ENCODE data around the gene MMS19.
"Not testable (repeated sequence)": the region's sequence is repeated elsewhere in the genome, so short reads cannot be mapped to it uniquely, and the experiment has no call there.

The MMS19 gene

DNA sequence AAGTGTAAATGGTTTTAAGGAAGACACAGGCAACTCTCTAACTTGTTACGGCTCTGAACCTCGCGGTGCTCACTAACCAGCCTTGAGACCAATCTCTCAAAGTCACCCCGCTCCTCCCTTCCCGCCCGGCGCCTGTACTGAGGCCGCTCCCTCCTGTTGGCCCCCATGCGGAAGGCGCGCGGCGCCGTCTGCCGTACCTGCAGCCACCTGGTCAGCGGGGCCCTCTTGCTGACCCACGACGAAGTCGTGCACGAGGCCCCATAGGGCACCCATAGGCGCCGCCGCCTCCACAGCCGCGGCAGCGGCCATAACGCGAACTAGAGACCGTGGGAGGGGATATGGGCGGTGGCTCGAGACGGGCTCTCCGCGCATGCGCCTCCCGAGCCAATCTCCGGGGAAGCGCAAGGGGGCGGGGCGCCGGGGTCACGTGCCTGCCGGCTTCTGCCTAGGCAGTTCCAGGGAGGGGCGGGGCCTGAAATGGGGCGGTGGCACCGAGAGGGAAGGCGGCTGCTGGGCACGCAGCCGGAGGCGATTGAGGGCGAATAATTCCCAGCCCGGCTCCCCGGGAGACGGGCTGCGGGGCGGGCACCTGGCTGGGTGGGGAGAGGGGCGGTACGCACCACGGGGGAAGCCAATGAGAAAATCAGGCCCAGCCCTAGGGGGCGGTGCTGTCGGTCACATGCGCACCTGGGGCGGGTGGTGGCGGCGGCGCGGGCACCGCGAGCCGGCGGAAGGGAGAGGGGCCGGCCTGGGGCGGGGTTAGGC, at the start of gene MMS19:
Gene MMS19, minus strand, starts transcription at position 347 of the 765 bp plus-strand sequence. Its CDS starts 38 bp downstream, at position 309.
- DNase-seq: peak; percentile 94

DNA sequence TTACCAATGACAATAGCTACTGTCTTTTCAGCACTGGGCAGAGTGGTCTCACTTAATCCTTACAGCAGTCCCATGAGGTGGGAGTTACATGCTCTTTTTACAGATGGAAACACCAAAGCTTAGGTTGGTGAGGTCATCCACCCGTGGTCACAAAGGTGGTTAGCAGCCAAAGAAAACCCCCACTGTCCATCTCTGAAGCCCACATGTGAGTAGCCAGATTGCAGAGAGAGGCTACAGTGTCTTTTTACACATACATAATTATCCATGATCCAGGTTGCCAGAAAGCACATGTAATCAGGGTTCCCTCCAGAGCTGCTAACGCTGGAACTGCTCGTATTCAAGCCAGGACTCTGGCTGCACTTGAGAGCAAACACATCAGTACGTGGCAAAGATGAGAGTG, 49.7 kb upstream of the MMS19 start:
- DNase-seq: no peak

DNA sequence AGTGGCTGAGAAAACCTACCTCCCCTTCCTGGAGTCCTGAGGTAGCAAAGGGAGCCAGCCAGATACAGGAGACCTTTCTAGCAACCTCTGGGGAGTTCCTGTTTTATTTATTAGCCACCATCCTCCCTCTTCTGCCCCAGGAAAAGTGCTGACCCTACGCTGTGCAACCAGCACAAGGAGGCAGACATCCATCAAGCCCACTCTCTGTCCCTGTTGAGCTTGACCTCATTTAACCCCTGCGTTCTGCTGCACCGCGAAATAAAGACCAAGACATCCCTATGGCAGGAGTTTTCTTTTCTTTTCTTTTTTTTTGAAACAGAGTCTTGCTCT, 49.0 kb upstream of the MMS19 start:
- no peak for DNase-seq

DNA sequence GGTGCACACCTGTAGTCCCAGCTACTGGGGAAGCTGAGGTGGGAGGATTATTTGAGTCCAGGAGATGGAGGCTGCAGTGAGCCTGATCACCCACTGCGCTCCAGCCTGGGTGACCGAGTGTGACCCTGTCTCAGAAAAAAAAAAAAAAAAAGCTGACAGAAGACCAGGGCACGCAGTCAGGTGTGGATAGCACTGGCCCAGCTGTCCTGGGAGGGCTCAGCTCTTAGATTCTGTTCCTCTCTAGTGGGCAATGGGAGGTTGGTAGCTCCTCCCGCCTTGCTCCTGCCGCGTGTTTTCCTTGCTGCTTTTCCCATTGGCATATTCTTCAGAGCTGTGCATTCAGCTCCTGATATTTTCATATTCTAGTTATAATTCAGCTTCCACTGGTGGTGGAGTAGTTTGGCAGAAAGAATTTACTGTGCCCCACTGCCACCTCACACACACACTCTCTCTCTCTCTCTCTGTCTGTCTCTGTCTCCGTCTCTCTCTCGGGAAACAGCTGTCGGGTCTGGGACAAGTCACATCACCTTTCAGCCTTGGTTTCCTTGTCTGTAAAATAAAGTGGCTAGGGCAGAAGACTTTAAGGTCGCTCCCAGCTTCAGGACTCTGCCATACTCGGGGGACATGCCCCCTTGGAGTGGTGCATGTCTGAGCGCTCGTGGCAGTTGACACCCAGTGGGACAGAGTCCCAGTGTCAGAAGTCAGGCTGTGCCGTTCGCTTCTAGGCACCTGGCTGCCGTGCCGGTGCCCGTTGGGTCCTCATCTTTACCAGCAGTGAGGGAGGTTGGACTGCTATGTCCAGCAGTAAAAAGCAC, 48.4 kb upstream of the MMS19 start:
- DNase-seq: no peak

DNA sequence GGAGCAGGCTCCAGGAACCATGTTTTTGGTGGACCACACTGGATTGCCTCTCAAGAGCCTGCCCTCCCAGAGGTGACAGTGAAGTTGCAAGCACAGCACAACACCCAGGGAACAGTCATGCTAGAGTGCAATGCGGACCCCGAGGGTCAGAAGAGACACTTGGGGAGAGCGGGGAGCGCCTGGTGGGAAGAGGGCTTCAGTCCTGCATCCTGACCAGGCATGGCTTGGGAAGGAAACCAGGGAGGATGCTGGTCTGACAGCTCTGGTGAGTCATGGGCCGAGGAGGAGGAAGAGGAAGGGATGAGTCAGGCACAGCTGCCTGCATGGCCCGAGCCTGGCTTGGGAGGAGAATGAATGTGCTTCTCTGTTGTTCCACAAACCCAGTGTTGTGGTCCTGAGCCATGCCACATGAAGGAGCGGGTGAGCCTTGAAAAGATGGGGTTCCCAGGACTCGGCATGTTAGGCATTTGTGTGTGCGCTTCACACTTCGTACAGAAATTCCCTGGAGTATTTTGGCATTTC, 44.9 kb upstream of the MMS19 start:
- no peak for DNase-seq

DNA sequence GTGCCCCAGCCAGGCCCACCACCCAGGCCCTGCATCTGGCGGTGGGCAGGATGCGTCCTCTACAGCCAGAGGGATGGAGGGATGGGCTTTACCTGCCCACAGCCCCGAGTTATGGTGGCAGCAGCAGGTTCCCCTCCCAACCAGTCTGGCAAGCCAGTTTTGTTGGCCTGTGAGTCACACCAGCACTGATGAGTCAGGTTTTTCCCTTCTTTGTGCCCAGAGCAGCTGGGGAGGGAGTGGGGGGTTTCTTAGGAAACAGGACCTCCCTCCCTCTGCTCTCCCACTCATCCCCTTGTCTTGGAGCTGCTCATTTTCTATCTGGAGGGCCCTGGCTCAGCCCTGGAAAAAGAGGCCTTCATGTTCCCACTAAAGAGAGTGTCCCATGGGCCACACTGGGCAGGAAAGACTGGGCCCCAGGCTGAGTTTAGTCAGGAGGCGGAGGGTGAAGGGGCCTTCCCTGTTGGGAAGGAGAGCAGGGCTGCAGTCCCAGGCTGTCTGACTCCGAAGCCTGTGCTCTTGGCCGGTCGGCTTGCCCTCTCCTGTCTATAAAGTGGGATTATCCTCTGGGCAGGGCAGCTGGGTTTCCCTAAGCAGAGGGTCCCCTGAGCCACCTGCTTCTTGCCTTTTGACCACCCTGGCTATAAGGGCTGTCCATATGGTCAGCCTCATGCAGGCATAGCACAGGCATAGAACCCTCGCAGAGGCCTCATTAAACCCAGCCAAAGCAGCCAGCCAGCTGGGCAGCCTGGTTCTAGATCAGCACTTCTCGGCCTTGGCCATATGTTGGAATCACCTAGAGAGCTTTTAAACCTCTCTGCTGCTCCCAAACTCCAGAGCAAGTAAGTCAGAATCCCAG, 44.2 kb upstream of the MMS19 start:
- DNase-seq: no peak

DNA sequence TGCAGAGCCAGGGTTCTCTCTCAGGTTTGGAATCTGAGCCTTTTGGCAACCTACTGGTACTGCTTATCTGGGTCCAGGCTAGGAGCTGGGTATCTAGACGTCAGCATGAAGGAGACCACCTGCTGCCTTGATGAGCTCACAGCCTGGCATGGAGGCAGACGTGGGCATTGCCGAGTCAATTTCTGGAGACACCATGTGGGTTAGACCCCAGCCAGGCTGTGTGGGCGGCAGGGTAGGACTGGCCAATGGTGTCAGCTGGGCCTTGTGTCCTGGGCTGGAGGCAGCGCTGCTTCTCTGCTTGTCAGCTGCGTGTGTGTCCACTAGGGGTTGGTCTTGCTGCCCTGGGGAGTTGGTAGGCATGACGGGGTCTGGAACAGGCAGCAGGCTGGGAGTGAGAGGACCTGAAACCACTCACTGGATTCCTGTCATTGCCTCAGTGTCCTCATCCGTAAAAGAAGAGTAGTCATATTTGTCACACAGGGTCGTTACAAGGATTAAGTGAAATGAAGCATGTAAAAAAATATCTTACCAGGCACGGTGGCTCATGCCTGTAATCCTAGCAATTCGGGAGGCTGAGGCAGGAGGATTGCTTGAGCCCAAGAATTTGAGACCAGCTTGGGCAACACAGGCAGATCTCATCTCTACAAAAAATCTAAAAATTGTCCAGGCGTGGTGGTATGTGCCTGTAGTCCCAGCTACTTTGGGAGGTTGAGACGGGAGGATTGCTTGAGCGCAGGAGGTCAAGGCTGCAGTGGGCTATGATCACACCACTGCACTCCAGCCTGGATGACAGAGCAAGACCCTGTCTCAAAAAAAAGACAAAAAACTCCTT, 42.7 kb upstream of the MMS19 start:
- DNase-seq: no peak

GRCh38 chr10:97539523-97540200, 41.4 kb upstream of the MMS19 start:
- no peak for DNase-seq

GRCh38 chr10:97538839-97539238, 40.6 kb upstream of the MMS19 start:
- no peak for DNase-seq

DNA sequence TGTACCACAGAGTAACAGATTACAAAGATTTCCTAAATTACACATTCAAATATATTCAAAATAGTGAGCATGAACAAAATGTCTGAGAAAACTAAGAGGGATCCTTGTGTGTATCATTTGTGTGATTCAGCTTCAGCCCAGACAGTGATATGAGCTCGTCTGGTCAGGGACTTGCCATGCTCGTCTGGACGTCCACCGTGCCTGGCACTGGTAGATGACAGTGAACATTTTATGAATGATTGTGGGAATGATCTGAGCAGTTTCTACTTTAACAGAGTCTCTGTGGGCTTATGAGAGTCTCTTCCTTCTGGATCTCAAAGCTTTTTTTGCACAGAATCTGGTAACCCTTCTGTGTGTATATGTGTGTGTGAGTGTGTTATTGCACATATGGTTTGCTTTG, 40.2 kb upstream of the MMS19 start:
- DNase-seq: no peak

DNA sequence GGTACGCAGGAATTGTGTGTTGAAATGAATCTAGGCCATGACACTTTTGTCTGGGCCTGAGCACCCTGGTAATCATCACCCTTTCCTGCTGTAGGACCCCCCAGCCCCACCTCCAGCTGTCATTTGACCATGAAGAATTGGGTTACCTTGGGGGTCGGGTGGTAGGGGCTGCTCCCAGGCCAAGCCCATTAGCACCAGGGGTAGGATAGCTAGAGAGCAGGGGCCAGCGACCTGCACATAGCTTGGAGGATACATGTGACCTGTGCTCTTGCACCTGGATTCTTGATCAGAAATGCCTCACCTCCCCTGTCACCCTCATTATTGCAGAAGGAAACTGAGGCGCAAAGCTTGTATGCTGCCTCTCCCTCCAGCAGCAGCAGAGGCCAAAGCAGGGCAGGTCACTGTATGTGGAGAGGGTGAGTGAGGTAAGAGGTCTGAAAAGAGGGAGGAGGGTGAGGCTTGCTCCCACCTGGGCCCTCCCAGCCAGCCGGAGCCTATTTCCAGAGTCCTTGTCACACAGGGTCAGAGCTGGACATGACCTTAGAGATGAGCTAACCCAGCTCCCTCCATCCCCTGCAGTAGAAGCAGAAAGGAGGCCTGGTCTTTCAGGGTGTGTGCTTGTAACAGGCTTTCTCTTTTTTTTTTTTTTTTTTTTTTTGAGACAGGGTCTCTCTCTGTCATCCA, 39.1 kb upstream of the MMS19 start:
- no peak for DNase-seq

DNA sequence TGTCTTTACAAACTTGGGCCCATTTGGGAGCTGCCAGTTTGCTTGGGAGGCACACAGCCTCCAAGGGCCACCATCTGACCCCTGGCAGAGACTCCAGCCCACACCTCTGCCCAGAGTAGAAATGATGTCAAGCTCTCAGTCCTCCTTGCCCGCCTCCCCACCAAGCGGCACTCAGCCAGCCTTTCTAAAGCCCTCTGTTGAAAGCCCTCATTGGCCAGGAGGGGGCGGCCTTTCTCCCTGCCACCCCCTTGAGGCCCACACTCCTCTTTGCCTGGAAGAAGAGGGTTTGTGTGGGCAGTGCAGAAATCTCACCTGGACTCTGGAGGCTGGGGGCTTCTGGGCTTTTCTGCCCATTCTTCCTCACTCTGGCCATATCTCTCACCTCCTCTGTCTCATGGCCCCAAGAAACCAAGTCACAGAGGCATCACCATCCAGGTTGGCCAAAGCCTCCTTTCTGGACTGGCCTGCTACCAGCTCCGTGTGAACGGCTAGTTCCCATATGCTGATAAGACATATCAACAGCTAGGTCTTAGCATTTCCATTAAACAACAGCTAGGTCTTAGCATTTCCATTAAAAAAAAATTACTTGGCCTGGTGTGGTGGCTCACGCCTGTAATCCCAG, 36.6 kb upstream of the MMS19 start:
- no peak for DNase-seq

DNA sequence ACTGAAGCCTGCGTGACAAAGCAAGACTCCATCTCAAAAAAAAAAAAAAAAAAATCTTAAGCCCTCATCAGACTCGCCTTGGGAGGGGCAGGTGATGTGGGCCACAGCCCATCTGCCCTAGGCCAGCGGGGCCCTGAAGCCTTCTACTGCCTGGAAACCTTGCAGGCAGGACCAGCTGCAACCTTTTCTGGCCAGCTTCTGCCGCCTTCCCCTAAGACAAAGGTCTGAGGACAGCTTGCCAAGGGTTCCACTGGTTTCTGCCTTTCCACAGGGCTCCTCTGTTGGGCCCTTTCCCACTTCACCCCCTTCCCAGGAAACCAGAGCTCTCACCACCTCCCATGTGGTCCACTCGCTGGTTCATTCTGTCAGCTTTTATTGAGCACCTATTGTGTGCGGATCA, 35.7 kb upstream of the MMS19 start:
- DNase-seq: no peak

DNA sequence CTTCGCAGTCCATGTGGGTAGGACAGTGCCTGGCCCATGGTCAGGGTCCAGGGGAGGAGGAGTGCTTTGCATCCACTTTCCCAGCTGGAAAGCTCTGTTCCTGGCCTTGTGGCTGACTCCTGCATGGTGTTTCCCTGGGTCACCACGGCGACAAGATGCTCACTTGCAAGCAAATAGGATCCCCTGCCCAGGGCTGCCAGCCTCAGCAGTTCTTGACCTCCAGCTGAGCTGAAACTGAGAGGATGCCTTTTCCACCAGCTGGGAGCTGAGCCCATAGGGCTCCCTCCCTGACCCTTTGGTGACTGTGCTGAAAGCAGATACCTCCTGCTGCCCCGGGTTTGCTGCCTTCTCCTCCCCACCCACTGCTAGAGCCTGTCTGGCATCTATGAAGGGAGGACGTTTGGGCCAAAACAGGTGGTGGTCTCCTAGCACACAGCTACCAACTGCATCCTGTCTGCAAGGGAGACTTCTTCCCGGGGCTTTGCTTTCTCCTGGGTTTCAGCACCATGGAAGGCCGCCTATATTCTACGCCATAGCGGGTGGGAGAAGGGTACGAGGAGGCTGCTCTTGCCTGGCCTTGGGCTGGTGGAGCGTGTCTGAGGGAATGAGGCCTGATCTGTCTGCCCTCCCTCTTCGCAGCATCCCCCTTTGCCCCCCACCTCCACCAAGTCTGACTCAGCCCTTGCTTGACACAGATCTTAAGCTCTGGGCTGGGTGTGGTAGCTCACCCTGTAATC, 34.9 kb upstream of the MMS19 start:
- no peak for DNase-seq

GRCh38 chr10:97531401-97531986, 33.3 kb upstream of the MMS19 start:
- no peak for DNase-seq

DNA sequence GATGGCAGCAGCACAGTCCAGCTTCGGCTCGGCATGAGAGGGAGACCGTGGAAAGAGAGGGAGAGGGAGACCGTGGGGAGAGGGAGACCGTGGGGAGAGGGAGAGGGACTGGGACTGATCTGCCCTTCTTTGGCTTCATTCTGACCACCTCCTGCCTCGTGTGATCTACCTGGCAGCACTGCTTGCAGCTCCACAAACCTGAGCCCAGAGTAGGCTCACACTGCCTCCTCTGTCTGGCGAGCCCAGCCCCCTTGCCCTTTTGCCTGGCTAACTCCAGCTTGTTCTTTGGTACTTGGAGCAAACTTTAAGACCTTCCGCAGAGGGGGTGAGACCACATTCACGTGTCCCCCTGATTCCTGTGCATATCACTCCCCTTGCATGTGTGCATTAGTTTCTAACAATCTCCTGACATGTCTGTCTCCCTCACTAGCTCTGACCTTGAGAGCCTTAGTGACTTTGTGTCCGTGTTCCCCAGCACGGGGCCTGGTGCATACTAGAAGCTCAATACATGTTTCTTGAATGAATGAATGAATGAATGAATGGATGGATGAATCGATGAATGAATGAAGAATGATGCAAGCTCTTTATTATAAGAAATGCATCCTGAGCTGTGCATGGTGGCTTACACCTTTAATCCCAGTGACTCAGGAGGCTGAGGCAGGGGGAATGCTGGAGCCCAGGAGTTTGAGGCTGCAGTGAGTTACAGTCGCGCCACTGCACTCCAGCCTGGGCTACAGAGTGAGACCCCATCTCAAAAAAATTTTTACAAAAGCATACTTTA, 31.7 kb upstream of the MMS19 start:
- DNase-seq: no peak

DNA sequence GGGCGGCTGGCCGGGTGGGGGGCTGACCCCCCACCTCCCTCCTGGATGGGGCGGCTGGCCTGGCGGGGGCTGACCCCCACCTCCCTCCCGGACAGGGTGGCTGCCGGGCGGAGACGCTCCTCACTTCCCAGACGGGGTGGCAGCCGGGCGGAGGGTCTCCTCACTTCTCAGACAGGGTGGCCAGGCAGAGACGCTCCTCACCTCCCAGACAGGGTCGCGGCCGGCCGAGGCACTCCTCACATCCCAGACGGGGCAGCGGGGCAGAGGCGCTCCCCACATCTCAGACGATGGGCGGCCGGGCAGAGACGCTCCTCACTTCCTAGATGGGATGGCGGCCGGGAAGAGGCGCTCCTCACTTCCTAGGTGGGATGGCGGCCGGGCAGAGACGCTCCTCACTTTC, 30.7 kb upstream of the MMS19 start:
- DNase-seq: not testable (repeated sequence)

DNA sequence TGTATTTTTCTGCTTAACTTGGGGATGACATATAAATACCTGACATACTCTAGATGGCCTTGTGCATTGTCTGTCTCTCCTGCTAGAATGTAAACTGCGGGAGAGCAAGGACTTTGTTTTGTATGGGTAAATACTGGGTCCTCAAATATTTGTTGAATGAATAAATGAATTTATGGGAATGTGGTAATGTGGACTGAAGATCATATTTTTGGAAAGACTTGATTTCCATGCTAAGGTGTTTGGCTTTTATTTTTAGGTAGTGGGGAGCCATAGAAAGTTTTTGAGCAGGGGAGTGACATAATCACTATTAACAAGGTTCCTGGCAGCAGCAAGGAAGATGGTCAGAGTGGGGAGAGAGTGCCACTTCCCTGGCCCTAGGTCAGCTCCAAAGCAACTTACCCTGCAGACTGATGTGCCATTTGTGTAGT, 27.5 kb upstream of the MMS19 start:
- no peak for DNase-seq

- DNase-seq: no peak
Measured at GRCh38 chr10:97525086-97525485, 26.9 kb upstream of the MMS19 start.
